OCI-LY1 (cell line): ENCODE results near the gene GJA1.
"Not testable (repeated sequence)": the region's sequence is repeated elsewhere in the genome, so short reads cannot be mapped to it uniquely, and the experiment has no call there.

ENCODE experiments used
- H2AFZ ChIP-seq: fragments of 200-600 bp; sonication (generic), shearing (Covaris generic); 2 replicates; pipeline ENCODE4 v1.6.0; 2014; ENCODE audit warnings: antibody characterized with exemption, mild to moderate bottlenecking, low read length
- H3F3A ChIP-seq: fragments of 200-600 bp; sonication (generic), shearing (Covaris generic); 2 replicates; pipeline ENCODE4 v1.6.0; 2014; ENCODE audit warnings: mild to moderate bottlenecking, antibody characterized with exemption, low read length, moderate library complexity; ENCODE audit not compliant: insufficient read depth
- H3K27ac ChIP-seq: fragments of 200-600 bp; sonication (generic); 2 replicates; pipeline ENCODE4 v1.5.1; 2014; ENCODE audit warnings: low read length, mixed run types, mild to moderate bottlenecking, low read depth; ENCODE audit not compliant: poor library complexity, severe bottlenecking
- H3K27me3 ChIP-seq: fragments of 200-600 bp; sonication (generic); 2 replicates; pipeline ENCODE4 v1.6.0; 2014; ENCODE audit warnings: antibody characterized with exemption, mild to moderate bottlenecking, low read length, moderate library complexity; ENCODE audit not compliant: insufficient read depth
- H3K36me3 ChIP-seq: fragments of 200-600 bp; sonication (generic); 2 replicates; pipeline ENCODE4 v1.6.1; 2014; ENCODE audit warnings: mild to moderate bottlenecking, antibody characterized with exemption, low read length, moderate library complexity, mixed read lengths; ENCODE audit not compliant: insufficient read depth
- H3K4me1 ChIP-seq: fragments of 200-600 bp; sonication (generic); 2 replicates; pipeline ENCODE4 v1.5.1; 2014; ENCODE audit warnings: mild to moderate bottlenecking, low read length, moderate library complexity; ENCODE audit not compliant: insufficient read depth, severe bottlenecking
- H3K4me2 ChIP-seq: fragments of 200-600 bp; sonication (generic), shearing (Covaris generic); 2 replicates; pipeline ENCODE4 v1.6.1; 2014; ENCODE audit warnings: low read length
- H3K4me3 ChIP-seq: fragments of 200-600 bp; sonication (generic); 2 replicates; pipeline ENCODE4 v1.5.1; 2014; ENCODE audit warnings: low read length, low read depth, mild to moderate bottlenecking, mixed read lengths; ENCODE audit not compliant: poor library complexity, severe bottlenecking
- H3K79me2 ChIP-seq: fragments of 200-600 bp; shearing (Covaris generic); 2 replicates; pipeline ENCODE4 v1.6.1; 2016; ENCODE audit warnings: mixed run types, low read length, mixed read lengths; ENCODE audit not compliant: insufficient read depth
- H3K9ac ChIP-seq: fragments of 200-600 bp; sonication (generic), shearing (Covaris generic); 2 replicates; pipeline ENCODE4 v1.6.1; 2014; ENCODE audit warnings: mild to moderate bottlenecking, low read length, mixed read lengths
- H3K9me2 ChIP-seq: fragments of 200-600 bp; sonication (generic), shearing (Covaris generic); 2 replicates; pipeline ENCODE4 v1.6.1; 2014; ENCODE audit warnings: low read depth, mild to moderate bottlenecking, low read length, mixed read lengths
- H3K9me3 ChIP-seq: fragments of 200-600 bp; shearing (Covaris generic); 2 replicates; pipeline ENCODE4 v1.6.1; 2014; ENCODE audit warnings: low read length, mixed read lengths
- H4K20me1 ChIP-seq: fragments of 200-600 bp; sonication (generic), shearing (Covaris generic); 2 replicates; pipeline ENCODE4 v1.6.0; 2016; ENCODE audit warnings: mild to moderate bottlenecking, low read length; ENCODE audit not compliant: insufficient read depth
- EZH2 ChIP-seq: fragments of 200-600 bp; sonication (generic), shearing (Covaris generic); IDR thresholded peaks from 2 replicates; pipeline ENCODE4 v1.8.0; 2017; ENCODE audit warnings: borderline replicate concordance, mixed run types, mild to moderate bottlenecking, antibody characterized with exemption, low read length, moderate library complexity, mixed read lengths
- TF ChIP-seq, protein P1 (sequence below): fragments of 200-600 bp; sonication (generic), shearing (Covaris generic); IDR thresholded peaks from 2 replicates; pipeline ENCODE4 v1.5.1; 2017; ENCODE audit warnings: mild to moderate bottlenecking, antibody characterized with exemption, low read length, moderate library complexity, mixed read lengths

GJA1 gene

DNA sequence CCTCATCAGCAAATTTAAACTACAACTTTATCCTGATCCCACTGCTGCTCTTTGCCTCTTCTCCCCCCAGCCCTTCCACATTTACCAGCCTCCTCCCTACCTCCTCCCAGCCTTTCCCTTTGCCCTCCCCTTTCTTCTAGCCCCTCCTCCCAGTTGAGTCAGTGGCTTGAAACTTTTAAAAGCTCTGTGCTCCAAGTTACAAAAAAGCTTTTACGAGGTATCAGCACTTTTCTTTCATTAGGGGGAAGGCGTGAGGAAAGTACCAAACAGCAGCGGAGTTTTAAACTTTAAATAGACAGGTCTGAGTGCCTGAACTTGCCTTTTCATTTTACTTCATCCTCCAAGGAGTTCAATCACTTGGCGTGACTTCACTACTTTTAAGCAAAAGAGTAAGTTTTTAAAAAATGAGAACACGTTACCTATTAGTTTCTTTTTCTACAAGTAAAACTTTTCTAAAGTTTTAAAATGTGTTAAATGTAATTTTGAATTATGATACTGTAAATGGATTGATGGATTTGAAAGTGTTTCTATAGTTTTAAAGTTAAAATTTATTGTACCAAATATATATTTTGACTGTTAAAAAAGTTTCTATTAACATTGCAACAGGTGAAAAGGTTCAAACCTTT is at the start of gene GJA1:
TSS of gene GJA1 (plus strand) at position 203 of the 626 bp plus-strand sequence. CDS start 11,202 bp downstream, outside the sequence.
- no peak within 1 kb of the TSS for H3K27ac ChIP-seq
- no peaks in the 10 kb centered on the region for H3K36me3 ChIP-seq
- H2AFZ ChIP-seq, result no peak within 1 kb of the TSS

DNA sequence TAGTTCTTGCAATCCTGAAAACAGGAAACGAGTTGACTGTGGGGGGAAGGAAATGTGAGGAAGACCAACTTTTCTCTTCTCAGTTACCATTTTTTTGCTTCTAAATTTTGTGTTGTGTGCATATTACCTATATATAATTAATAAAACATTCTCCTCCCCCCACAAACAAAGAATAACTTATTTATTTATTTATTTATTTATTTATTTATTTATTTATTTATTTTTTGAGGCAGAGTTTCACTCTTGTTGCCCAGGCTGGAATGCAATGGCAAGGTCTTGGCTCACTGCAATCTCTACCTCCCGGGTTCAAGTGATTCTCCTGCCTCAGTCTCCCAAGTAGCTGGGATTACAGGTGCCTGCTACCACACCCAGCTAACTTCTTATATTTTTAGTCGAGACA is 48.9 kb upstream of the GJA1 start:
- H3K27me3 ChIP-seq, H3K27ac ChIP-seq, H3K4me3 ChIP-seq, H3K79me2 ChIP-seq, H3K9me2 ChIP-seq, H3F3A ChIP-seq, H3K4me2 ChIP-seq, H3K4me1 ChIP-seq, H3K9ac ChIP-seq, H3K36me3 ChIP-seq, H2AFZ ChIP-seq, H4K20me1 ChIP-seq, H3K9me3 ChIP-seq: not testable (repeated sequence)

More for the DNA sequence above, at the start of gene GJA1:
- no peaks in the 10 kb centered on the region for H3K9me2 ChIP-seq
- no peaks in the 10 kb centered on the region for H4K20me1 ChIP-seq
- H3K9ac ChIP-seq, result no peak within 1 kb of the TSS
- no peak within 1 kb of the TSS for H3K4me3 ChIP-seq
- H3K79me2 ChIP-seq, result no peaks in the 10 kb centered on the region
- no peak within 1 kb of the TSS for H3K4me2 ChIP-seq
- TF ChIP-seq EZH2, result no peak
- TF ChIP-seq, protein P1, sequence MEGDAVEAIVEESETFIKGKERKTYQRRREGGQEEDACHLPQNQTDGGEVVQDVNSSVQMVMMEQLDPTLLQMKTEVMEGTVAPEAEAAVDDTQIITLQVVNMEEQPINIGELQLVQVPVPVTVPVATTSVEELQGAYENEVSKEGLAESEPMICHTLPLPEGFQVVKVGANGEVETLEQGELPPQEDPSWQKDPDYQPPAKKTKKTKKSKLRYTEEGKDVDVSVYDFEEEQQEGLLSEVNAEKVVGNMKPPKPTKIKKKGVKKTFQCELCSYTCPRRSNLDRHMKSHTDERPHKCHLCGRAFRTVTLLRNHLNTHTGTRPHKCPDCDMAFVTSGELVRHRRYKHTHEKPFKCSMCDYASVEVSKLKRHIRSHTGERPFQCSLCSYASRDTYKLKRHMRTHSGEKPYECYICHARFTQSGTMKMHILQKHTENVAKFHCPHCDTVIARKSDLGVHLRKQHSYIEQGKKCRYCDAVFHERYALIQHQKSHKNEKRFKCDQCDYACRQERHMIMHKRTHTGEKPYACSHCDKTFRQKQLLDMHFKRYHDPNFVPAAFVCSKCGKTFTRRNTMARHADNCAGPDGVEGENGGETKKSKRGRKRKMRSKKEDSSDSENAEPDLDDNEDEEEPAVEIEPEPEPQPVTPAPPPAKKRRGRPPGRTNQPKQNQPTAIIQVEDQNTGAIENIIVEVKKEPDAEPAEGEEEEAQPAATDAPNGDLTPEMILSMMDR, result no peak
- no peaks in the 10 kb centered on the region for H3K4me1 ChIP-seq
- no peaks in the 10 kb centered on the region for H3F3A ChIP-seq
- H3K27me3 ChIP-seq, result no peaks in the 10 kb centered on the region
- no peaks in the 10 kb centered on the region for H3K9me3 ChIP-seq

DNA sequence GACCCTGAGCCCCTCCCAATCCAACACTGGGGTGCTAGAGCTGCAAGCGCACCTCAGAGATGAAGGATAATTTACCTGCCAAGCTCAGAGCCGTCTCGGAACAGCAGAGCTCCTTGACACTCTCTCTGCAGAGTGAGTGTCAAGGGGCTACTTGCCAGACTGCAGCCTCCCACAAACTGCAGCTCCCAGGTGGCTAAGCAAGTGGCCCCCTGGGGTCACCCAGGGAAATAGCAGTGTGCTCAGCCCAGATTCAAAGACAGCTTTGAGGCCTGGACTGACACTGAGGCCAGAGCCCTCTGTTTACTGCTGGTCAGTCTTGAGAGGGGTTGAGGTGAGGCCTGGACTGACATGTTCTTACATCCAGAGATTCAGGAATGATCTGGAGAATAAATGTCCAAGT is 46.0 kb upstream of the GJA1 start:
- H4K20me1 ChIP-seq, result no peaks in the 10 kb centered on the region
- H3K4me2 ChIP-seq, result no peak overlapping the region
- H3F3A ChIP-seq, result no peaks in the 10 kb centered on the region
- no peaks in the 10 kb centered on the region for H3K4me1 ChIP-seq
- H3K79me2 ChIP-seq, result no peaks in the 10 kb centered on the region
- no peaks in the 10 kb centered on the region for H3K27me3 ChIP-seq
- no peak for TF ChIP-seq EZH2
- TF ChIP-seq, protein P1, result no peak
- H3K9ac ChIP-seq, result no peak overlapping the region
- no peaks in the 10 kb centered on the region for H3K36me3 ChIP-seq
- no peak overlapping the region for H2AFZ ChIP-seq
- H3K27ac ChIP-seq, result no peak overlapping the region
- H3K9me2 ChIP-seq, result no peaks in the 10 kb centered on the region
- no peaks in the 10 kb centered on the region for H3K9me3 ChIP-seq
- H3K4me3 ChIP-seq, result no peak overlapping the region
